Esophagus muscularis mucosa (tissue), 4 donors: ENCODE data around the gene BPIFB2. TPM values are rescaled to one million over a fixed set of nuclear protein-coding genes. Genes with fewer than 3 reads are reported as not detected.

ENCODE experiments used
- DNase-seq: peaks from one replicate; pipeline ENCODE4 v3.0.0-alpha.2; 2017; ENCODE audit errors: extremely low spot score
- H3K27ac ChIP-seq, 4 donors: fragments of 200-600 bp; sonication (generic); replicated peaks in 1 of 4; 1 replicate in 3 of 4; 2 replicates in 1 of 4; pipeline ENCODE4 v1.5.1; 2016 to 2019; ENCODE audit warnings: mild to moderate bottlenecking in 1 of 4
- H3K27me3 ChIP-seq, 4 donors: fragments of 200-600 bp; sonication (generic); one replicate each; pipeline versions ENCODE4 v1.5.1 to v1.6.0; 2016 to 2019
- H3K36me3 ChIP-seq, 4 donors: fragments of 200-600 bp; sonication (generic); one replicate each; pipeline ENCODE4 v1.5.1; 2016 to 2019
- H3K4me1 ChIP-seq, 4 donors: fragments of 200-600 bp; sonication (generic); one replicate each; pipeline ENCODE4 v1.5.1; 2016 to 2019
- H3K4me3 ChIP-seq, 4 donors: fragments of 200-600 bp; sonication (generic); 1 replicate in 2 of 4; 2 replicates in 2 of 4; pipeline ENCODE4 v1.5.1; 2016 to 2019; ENCODE audit warnings: mild to moderate bottlenecking in 4 of 4, moderate library complexity in 1 of 4
- H3K9me3 ChIP-seq, 4 donors: fragments of 200-600 bp; sonication (generic); 1 replicate in 3 of 4; 2 replicates in 1 of 4; pipeline ENCODE4 v1.5.1; 2016 to 2019
- EP300 ChIP-seq: sonication (generic); formaldehyde crosslinking; IDR thresholded peaks from one replicate; pipeline ENCODE4 v1.6.1; 2017; ENCODE audit warnings: antibody characterized with exemption
- POLR2A ChIP-seq: fragments of 450-650 bp; IDR thresholded peaks from one replicate; pipeline ENCODE4 v1.6.1; 2017; ENCODE audit warnings: antibody characterized with exemption, moderate library complexity, mild to moderate bottlenecking, low read depth
- POLR2AphosphoS5 ChIP-seq, 2 donors: sonication (generic); formaldehyde crosslinking; IDR thresholded peaks; one replicate each; pipeline ENCODE4 v1.6.1; 2017; ENCODE audit warnings: antibody characterized with exemption in 2 of 2
- WGBS: methylation state at CpG from one replicate; pipeline ENCODE4 v1.1.5; 2018; 5-methylcytosine and 5-hydroxymethylcytosine counted together
- intact Hi-C: fragments of 100-400 bp; cut with DNase I; formaldehyde crosslinking; loops from one replicate; pipeline ENCODE4 v1.15.1; 2023
- total RNA-seq, 4 donors: library from RNA; depleted of rRNA; stranded (reverse); fragments of >200 nt; gene quantifications; one replicate each; pipeline versions ENCODE4 v1.1.0 to v1.2.1, GENCODE V29; 2016
- TF ChIP-seq, protein P1 (sequence below), 3 experiments: fragments of 200-600 bp in 2 of 3; fragments of 450-650 bp in 1 of 3; sonication (generic) in 2 of 3; IDR thresholded peaks; one replicate each; pipeline ENCODE4 v1.5.1; 2017 to 2019; ENCODE audit warnings: antibody characterized with exemption in 3 of 3, mild to moderate bottlenecking in 2 of 3, moderate library complexity in 1 of 3

Gene BPIFB2
- total RNA-seq, 4 donors from 2014 or later: not detected

DNA sequence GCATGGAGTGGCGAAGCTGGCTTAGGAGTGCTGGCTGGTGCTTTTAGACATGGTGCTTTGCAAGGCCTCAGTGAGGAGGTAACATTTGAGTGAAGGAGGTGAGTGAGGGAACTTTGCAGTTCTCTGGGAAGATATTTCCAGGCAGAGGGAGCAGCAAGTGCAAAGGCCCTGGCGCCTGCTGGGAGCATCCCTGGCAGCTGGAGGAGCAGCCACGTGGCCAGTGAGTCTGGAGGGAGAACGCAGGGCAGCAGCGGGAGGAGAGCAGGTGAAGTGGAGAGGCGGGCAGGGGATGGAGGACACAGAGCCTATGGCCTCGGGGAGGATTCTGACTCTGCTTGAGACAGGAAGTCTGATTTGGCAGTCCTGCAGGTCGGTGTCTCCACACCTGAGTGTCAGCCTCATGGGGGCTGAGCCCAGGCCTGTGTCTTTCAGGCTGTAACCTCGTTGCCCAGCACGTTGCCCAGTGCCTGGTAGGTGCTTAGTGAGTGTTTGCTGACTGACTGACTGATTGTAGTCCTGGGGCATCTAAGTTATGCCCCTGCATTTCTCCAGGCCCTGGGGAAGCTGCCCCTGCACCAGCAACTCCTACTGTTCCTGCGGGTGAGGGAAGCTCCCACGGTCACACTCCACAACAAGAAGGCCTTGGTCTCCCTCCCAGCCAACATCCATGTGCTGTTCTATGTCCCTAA lies 60.9 kb downstream of the BPIFB2 start:
- WGBS: 92% methylated on average over 10 of the region's 12 CpGs
- TF ChIP-seq, protein P1, sequence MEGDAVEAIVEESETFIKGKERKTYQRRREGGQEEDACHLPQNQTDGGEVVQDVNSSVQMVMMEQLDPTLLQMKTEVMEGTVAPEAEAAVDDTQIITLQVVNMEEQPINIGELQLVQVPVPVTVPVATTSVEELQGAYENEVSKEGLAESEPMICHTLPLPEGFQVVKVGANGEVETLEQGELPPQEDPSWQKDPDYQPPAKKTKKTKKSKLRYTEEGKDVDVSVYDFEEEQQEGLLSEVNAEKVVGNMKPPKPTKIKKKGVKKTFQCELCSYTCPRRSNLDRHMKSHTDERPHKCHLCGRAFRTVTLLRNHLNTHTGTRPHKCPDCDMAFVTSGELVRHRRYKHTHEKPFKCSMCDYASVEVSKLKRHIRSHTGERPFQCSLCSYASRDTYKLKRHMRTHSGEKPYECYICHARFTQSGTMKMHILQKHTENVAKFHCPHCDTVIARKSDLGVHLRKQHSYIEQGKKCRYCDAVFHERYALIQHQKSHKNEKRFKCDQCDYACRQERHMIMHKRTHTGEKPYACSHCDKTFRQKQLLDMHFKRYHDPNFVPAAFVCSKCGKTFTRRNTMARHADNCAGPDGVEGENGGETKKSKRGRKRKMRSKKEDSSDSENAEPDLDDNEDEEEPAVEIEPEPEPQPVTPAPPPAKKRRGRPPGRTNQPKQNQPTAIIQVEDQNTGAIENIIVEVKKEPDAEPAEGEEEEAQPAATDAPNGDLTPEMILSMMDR (IDR thresholded peaks at IDR 0.05): no peak
- no peak for TF ChIP-seq POLR2AphosphoS5 (IDR thresholded peaks at IDR 0.05)
- peaks cover 0 to 28% (median 0%) of the 10 kb centered on the region in 4 donors for H3K27me3 ChIP-seq
- H3K9me3 ChIP-seq: no peaks in the 10 kb centered on the region
- intact Hi-C loops: no loop called here
- no peak overlapping the region for H3K27ac ChIP-seq
- H3K4me3 ChIP-seq: no peak overlapping the region
- no peak for DNase-seq
- H3K36me3 ChIP-seq: no peaks in the 10 kb centered on the region
- no peaks in the 10 kb centered on the region for H3K4me1 ChIP-seq

DNA sequence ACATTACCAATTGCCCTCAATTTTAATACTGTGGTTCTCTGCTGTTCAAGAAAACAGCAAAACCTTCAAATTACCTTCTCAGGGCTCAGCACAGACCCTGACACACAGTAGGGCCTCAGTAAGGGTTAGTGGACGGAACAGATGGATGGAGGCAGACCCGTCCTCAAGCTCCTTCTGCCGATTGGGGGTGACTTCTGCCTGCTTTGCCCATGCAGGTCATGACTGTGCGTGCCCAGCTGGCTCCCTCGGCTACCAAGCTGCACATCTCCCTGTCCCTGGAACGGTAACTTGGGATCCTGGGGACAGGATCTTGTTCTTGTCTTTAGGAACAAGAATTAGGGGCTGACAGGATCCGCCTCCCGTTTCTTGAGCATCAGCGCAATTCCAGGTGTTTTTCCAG lies 62.2 kb downstream of the BPIFB2 start:
- no peak for DNase-seq
- H3K9me3 ChIP-seq: no peaks in the 10 kb centered on the region
- WGBS: 94% methylated on average over 9 of the region's 9 CpGs
- no peak overlapping the region for H3K4me3 ChIP-seq
- H3K36me3 ChIP-seq: no peaks in the 10 kb centered on the region
- no peaks in the 10 kb centered on the region for H3K4me1 ChIP-seq
- intact Hi-C loops: no loop called here
- no peak overlapping the region for H3K27ac ChIP-seq
- TF ChIP-seq POLR2AphosphoS5 (IDR thresholded peaks at IDR 0.05): no peak
- peaks cover 0 to 31% (median 0%) of the 10 kb centered on the region in 4 donors for H3K27me3 ChIP-seq

DNA sequence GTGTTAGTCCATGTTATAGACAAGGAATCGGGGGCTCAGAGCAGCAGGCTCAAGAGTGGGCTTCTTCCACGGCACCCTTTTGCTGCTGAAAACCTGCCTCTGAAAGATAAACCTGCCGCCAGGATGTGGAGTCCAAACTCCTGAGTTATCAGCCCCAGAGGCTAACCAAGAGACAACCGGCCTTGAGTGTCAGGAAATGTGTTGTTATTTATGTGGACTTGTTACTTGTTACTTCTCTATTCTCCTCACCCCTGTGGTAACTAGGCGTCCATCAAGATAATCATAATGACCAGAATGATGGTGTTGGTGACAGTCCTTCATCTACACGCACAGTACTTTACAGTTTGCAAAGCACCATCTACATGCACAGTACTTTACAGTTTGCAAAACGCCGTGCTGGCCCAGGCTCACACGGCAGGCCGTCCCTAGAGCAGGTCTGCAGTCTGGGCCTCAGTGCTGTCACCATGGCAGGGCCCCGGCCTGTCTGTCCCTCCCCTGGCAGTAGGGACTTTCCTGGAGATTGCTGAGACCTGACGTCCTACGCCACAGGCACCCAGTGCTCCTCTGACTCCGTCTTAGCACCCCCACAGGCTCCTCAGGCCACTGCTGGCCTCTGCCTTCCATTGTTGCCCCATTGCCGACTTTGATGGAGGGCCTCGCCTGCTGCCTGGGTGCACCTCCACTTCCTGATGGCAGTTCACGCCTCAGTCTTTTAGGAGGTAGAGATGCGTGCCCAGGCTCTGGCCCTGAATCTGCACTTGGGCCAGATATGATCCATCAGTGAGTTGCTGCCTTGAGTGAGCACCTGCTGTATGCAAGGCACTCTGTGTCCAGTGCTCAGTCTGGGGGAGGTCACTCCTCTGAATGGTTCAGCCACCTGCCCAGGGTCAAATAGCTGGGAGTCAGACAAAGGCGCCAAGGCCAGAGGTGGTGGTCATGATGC lies 62.9 kb downstream of the BPIFB2 start:
- H3K36me3 ChIP-seq: no peaks in the 10 kb centered on the region
- TF ChIP-seq, protein P1 (IDR thresholded peaks at IDR 0.05): no peak
- TF ChIP-seq POLR2AphosphoS5 (IDR thresholded peaks at IDR 0.05): no peak
- H3K4me3 ChIP-seq: no peak overlapping the region
- DNase-seq: no peak
- no peak overlapping the region for H3K27ac ChIP-seq
- intact Hi-C loops: no loop called here
- H3K9me3 ChIP-seq: no peaks in the 10 kb centered on the region
- no peaks in the 10 kb centered on the region for H3K4me1 ChIP-seq
- peaks cover 0 to 38% (median 0%) of the 10 kb centered on the region in 4 donors for H3K27me3 ChIP-seq
- 83% methylated on average over 14 of the region's 19 CpGs for WGBS

DNA sequence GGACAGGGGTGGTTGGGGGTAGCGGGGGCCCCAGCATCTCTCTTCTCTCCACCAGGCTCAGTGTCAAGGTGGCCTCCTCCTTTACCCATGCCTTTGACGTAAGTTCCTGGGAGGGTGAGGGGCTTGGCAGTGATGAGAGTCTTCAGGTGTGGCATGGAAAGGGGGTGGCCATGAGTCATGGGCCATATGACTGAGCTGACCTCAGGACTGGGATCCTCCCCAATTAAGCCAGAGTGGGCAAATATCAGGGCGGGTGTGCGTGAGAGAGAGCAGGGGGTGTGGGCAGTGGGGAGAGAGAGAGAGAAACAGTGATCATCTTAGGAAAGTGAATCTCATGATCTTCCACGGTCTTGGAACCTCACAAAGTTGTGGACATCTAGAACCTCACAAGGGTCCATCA lies 63.7 kb downstream of the BPIFB2 start:
- no peak for DNase-seq
- no peak for TF ChIP-seq POLR2A
- TF ChIP-seq POLR2AphosphoS5 (IDR thresholded peaks at IDR 0.05): no peak
- TF ChIP-seq, protein P1 (IDR thresholded peaks at IDR 0.05): no peak
- no peak for TF ChIP-seq EP300
- H3K9me3 ChIP-seq: no peaks in the 10 kb centered on the region
- no peak overlapping the region for H3K27ac ChIP-seq
- intact Hi-C loops: no loop called here
- peaks cover 0 to 45% (median 0%) of the 10 kb centered on the region in 4 donors for H3K27me3 ChIP-seq
- H3K4me1 ChIP-seq: no peaks in the 10 kb centered on the region
- no peak overlapping the region for H3K4me3 ChIP-seq
- WGBS: 77% methylated on average over 4 of the region's 5 CpGs
- no peaks in the 10 kb centered on the region for H3K36me3 ChIP-seq

- TF ChIP-seq POLR2AphosphoS5 (IDR thresholded peaks at IDR 0.05): no peak
- no peak for TF ChIP-seq POLR2A
- no peak for TF ChIP-seq EP300
- TF ChIP-seq, protein P1 (IDR thresholded peaks at IDR 0.05): no peak
- no peaks in the 10 kb centered on the region for H3K9me3 ChIP-seq
- intact Hi-C loops: no loop called here
- WGBS: 96% methylated on average over 4 of the region's 4 CpGs
- no peak overlapping the region for H3K4me3 ChIP-seq
- H3K27me3 ChIP-seq: peaks cover 0 to 55% (median 0%) of the 10 kb centered on the region in 4 donors
- H3K36me3 ChIP-seq: no peaks in the 10 kb centered on the region
- no peak overlapping the region for H3K27ac ChIP-seq
- no peak for DNase-seq
- H3K4me1 ChIP-seq: no peaks in the 10 kb centered on the region
Observed at GRCh38 chr20:33072362-33072761, 64.9 kb downstream of the BPIFB2 start.
